ENCODE measurements around the gene MYBPC1. TPM values are rescaled to one million over a fixed set of nuclear protein-coding genes. Genes with fewer than 3 reads are reported as not detected.

Gene MYBPC1
- total RNA-seq, 1 experiment from 2014 or later, result not detected

DNA sequence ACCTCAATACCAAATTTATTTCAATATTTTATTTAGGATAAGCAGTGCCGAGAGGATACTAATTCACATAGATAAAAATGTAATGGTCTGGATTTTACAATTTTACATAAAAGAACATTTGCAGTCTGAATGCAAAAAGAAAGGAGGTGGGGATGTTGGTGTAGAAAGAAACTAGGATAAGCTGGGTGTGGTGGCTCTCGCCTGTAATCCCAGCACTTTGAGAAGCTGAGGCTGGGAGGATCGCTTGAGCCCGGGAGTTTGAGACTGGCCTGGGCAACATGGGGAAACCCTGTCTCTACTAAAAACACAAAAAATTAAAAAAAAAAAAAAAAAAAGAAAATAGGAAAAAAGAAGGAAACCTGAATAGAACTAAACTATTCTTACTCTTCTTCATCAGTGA, 127.6 kb downstream of the MYBPC1 start:
- ChIA-PET CTCF (no interaction called here), POLR2A (no interaction called here)
- no peak for DNase-seq (ENCODE audit: low read depth, low spot score)
- Histone ChIP-seq H3K4me3 (ENCODE audit: low read depth in 2 of 2, low read length in 2 of 2) (no peak overlapping the region), H3K27ac (ENCODE audit: low read length) (no peak overlapping the region), H3K36me3 (ENCODE audit: control insufficient read depth, insufficient read depth, low read length) (peaks cover 19% of the 10 kb centered on the region), H3K4me1 (ENCODE audit: control insufficient read depth, insufficient read depth, low read length) (no peaks in the 10 kb centered on the region), H3K27me3 (ENCODE audit: control insufficient read depth, insufficient read depth, low read length) (no peaks in the 10 kb centered on the region), H3K9me3 (ENCODE audit: control insufficient read depth, insufficient read depth, low read depth, low read length) (no peaks in the 10 kb centered on the region)
- TF ChIP-seq, protein P1, sequence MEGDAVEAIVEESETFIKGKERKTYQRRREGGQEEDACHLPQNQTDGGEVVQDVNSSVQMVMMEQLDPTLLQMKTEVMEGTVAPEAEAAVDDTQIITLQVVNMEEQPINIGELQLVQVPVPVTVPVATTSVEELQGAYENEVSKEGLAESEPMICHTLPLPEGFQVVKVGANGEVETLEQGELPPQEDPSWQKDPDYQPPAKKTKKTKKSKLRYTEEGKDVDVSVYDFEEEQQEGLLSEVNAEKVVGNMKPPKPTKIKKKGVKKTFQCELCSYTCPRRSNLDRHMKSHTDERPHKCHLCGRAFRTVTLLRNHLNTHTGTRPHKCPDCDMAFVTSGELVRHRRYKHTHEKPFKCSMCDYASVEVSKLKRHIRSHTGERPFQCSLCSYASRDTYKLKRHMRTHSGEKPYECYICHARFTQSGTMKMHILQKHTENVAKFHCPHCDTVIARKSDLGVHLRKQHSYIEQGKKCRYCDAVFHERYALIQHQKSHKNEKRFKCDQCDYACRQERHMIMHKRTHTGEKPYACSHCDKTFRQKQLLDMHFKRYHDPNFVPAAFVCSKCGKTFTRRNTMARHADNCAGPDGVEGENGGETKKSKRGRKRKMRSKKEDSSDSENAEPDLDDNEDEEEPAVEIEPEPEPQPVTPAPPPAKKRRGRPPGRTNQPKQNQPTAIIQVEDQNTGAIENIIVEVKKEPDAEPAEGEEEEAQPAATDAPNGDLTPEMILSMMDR (IDR thresholded peaks at IDR 0.05), result no peak
- TF ChIP-seq REST (IDR thresholded peaks at IDR 0.05; ENCODE audit: insufficient read depth in 1 of 2, low read depth in 2 of 2, low read length in 1 of 2), result no peak
- TF ChIP-seq POLR2AphosphoS5 (IDR thresholded peaks at IDR 0.05; ENCODE audit: low read depth, low read length), result no peak
- BruUV-seq (replicated peaks), result no TSS peak
- intact Hi-C loops (cut with micrococcal nuclease; ENCODE audit: unreplicated experiment), result no loop called here
- in situ Hi-C loops (cut with HindIII; ENCODE audit: low pct_unique_long_range_greater_than_20kb, low sequenced_read_pairs), result no loop called here
- ATAC-seq, result no peak

DNA sequence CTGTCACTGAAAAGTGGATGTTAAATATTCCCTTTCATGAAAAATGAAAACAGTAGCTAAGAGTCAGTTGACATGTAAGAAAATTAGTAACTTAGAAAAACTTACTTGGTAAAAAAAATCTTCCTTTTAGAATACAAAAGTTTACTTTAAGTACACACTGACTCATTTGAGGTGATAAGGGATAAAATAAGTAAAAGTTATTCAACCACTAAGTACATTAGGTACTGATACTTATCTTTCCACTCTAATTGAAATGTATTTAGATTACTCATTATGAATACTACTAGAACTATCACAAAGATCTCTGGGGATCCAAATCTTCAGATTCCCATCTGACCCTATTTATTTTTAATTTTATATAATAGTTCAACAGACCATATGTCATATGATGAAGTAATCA, 132.3 kb downstream of the MYBPC1 start:
- BruUV-seq (replicated peaks), result no TSS peak
- DNase-seq (ENCODE audit: low read depth, low spot score), result no peak
- no peaks in the 10 kb centered on the region for H3K4me1 ChIP-seq (ENCODE audit: control insufficient read depth, insufficient read depth, low read length)
- ChIA-PET POLR2A (no interaction called here), CTCF (no interaction called here)
- H3K36me3 ChIP-seq (ENCODE audit: control insufficient read depth, insufficient read depth, low read length), result peaks cover 26% of the 10 kb centered on the region
- no peak for ATAC-seq
- TF ChIP-seq POLR2AphosphoS5 (IDR thresholded peaks at IDR 0.05; ENCODE audit: low read depth, low read length), result no peak
- no peak for TF ChIP-seq REST (IDR thresholded peaks at IDR 0.05; ENCODE audit: insufficient read depth in 1 of 2, low read depth in 2 of 2, low read length in 1 of 2)
- TF ChIP-seq, protein P1 (IDR thresholded peaks at IDR 0.05), result no peak
- TF ChIP-seq TCF7L2 (IDR thresholded peaks at IDR 0.05; ENCODE audit: low read depth, low read length), result no peak
- TF ChIP-seq SIN3A (IDR thresholded peaks at IDR 0.05; ENCODE audit: borderline replicate concordance, insufficient read depth, low read depth, low read length), result no peak
- in situ Hi-C loops (cut with HindIII; ENCODE audit: low pct_unique_long_range_greater_than_20kb, low sequenced_read_pairs), result no loop called here
- no peak overlapping the region for H3K4me3 ChIP-seq (ENCODE audit: low read depth in 2 of 2, low read length in 2 of 2)
- no peaks in the 10 kb centered on the region for H3K27me3 ChIP-seq (ENCODE audit: control insufficient read depth, insufficient read depth, low read length)
- no peak overlapping the region for H3K27ac ChIP-seq (ENCODE audit: low read length)
- H3K9me3 ChIP-seq (ENCODE audit: control insufficient read depth, insufficient read depth, low read depth, low read length), result no peaks in the 10 kb centered on the region
- intact Hi-C loops (cut with micrococcal nuclease; ENCODE audit: unreplicated experiment), result no loop called here

All from Panc1 (cell line).